HTERT RPE-1 (cell line): Measurements from ENCODE around the gene REELD1.

ENCODE experiments used
- in situ Hi-C: fragments of 300-500 bp; cut with MboI; formaldehyde crosslinking; loops from 4 replicates; pipeline ENCODE4 v1.14.3; 2020; ENCODE audit warnings: low sequenced_read_pairs

Gene REELD1

GRCh38 chr4:146224326-146224966, 10.1 kb downstream of the REELD1 start:
- in situ Hi-C loops = no loop called here

GRCh38 chr4:146229406-146229805, 15.1 kb downstream of the REELD1 start:
- in situ Hi-C loops = no loop called here

GRCh38 chr4:146232131-146232722, 17.9 kb downstream of the REELD1 start:
- in situ Hi-C loops = no loop called here

- in situ Hi-C loops = no loop called here
Measured at GRCh38 chr4:146235654-146236177, 21.4 kb downstream of the REELD1 start.

- in situ Hi-C loops = no loop called here
Measured at GRCh38 chr4:146236216-146236615, 21.9 kb downstream of the REELD1 start.

- in situ Hi-C loops = no loop called here
Measured at GRCh38 chr4:146237092-146237491, 22.8 kb downstream of the REELD1 start.

- in situ Hi-C loops = no loop called here
Measured at GRCh38 chr4:146238107-146238506, 23.8 kb downstream of the REELD1 start.

- in situ Hi-C loops = no loop called here
Measured at GRCh38 chr4:146243141-146243882, 29.0 kb downstream of the REELD1 start.

GRCh38 chr4:146243883-146244277, 29.5 kb downstream of the REELD1 start:
- in situ Hi-C loops = no loop called here

- in situ Hi-C loops = no loop called here
Measured at GRCh38 chr4:146244496-146244895, 30.2 kb downstream of the REELD1 start.

GRCh38 chr4:146245246-146245645, 30.9 kb downstream of the REELD1 start:
- in situ Hi-C loops = no loop called here

GRCh38 chr4:146245850-146246249, 31.5 kb downstream of the REELD1 start:
- in situ Hi-C loops = no loop called here

GRCh38 chr4:146246381-146246780, 32.0 kb downstream of the REELD1 start:
- in situ Hi-C loops = no loop called here

- in situ Hi-C loops = no loop called here
Measured at GRCh38 chr4:146247356-146247755, 33.0 kb downstream of the REELD1 start.

- in situ Hi-C loops = no loop called here
Measured at GRCh38 chr4:146252969-146253611, 38.8 kb downstream of the REELD1 start.

- in situ Hi-C loops = no loop called here
Measured at GRCh38 chr4:146255463-146255862, 41.1 kb downstream of the REELD1 start.

GRCh38 chr4:146255874-146256273, 41.5 kb downstream of the REELD1 start:
- in situ Hi-C loops = no loop called here

- in situ Hi-C loops = no loop called here
Measured at GRCh38 chr4:146256328-146256727, 42.0 kb downstream of the REELD1 start.

- in situ Hi-C loops = no loop called here
Measured at GRCh38 chr4:146257511-146257910, 43.2 kb downstream of the REELD1 start.

GRCh38 chr4:146260521-146260920, 46.2 kb downstream of the REELD1 start:
- in situ Hi-C loops = no loop called here

GRCh38 chr4:146261041-146261440, 46.7 kb downstream of the REELD1 start:
- in situ Hi-C loops = no loop called here
